HG03159 (cell line): ENCODE data around the gene COL5A1.

Source experiments
- ATAC-seq: cut with Tn5 transposase; IDR thresholded peaks from one replicate; pipeline ENCODE4 v1.9.1; 2021; ENCODE audit warnings: mild to moderate bottlenecking, moderate library complexity; ENCODE audit not compliant: unreplicated experiment

Gene COL5A1

DNA sequence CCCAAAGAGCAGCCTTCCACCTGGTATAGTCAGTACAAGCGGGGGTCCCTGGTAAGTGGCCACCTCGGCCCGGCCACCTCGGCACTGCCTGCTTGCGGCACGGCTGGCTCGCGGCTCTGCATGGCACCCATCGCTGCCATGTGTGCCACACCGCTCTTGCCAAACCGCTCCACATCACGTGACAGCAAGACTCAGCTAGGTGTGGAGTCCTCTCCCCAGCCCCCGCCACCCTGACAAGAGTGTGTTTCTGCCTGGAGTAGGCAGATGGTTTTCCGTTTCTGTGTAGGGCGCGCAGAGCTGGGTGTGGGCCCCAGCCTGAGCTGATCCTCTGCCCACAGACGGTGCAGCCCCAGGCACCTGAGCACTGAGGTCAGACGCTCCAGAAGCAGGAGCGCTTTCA, 188.5 kb downstream of the COL5A1 start:
- no peak for ATAC-seq

DNA sequence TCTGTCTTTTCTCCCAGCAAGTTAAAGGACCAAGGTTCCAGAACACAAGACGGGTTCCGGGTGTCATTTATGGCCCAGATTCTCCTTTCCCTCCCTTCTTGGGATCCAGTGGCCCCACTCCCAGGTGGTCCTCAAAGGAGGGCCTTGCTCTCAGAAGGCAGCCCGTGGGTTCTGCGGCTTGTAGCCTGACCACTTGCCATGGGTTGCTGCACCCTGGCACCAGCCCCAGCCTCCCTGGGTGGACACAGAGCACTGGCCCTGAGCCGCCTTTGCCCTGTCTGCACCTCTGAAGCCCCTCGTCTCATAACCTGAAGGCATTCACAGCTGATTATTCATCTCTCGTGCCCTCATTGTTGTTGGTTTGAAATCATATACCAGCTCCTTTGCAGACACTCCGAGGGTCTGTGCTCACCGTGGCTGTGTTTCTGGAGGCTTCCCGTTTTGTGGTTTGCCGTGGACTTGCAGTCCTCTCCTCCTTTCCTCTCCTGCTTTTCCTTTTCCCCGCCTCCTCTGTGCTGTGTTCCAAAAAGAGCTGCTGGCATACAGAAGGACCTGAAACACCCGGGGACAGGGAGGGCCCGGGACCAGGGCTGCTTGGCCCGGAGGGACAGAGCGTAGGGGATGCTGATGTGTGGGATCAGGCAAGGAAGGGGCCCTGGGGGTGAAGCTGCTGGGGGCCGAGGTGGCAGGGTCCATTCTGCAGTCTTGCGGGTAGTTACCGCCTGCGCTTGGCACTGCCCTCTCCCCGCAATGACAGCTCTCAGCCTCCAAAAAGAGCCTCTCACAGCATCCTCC, 189.5 kb downstream of the COL5A1 start:
- no peak for ATAC-seq

DNA sequence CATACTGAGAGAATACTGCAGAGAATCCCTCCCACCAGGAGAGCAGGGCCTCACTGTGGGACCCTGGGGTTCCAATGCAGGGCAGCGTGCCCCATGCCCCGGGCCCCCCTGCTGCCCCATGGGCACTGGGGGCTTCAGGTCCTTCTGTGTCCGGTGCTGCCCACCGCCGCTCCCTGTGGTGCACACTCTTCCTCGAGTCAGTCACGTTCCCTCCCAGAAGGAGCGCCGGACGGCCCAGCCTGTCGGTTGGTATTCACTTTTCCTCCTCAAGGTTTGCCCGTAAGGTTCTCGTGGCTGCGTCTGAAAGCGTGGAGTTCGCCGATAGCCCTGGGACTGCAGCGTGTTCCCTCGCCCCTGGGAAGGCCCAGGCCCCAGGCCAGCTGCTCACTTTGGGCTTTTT, 190.9 kb downstream of the COL5A1 start:
- ATAC-seq: no peak

DNA sequence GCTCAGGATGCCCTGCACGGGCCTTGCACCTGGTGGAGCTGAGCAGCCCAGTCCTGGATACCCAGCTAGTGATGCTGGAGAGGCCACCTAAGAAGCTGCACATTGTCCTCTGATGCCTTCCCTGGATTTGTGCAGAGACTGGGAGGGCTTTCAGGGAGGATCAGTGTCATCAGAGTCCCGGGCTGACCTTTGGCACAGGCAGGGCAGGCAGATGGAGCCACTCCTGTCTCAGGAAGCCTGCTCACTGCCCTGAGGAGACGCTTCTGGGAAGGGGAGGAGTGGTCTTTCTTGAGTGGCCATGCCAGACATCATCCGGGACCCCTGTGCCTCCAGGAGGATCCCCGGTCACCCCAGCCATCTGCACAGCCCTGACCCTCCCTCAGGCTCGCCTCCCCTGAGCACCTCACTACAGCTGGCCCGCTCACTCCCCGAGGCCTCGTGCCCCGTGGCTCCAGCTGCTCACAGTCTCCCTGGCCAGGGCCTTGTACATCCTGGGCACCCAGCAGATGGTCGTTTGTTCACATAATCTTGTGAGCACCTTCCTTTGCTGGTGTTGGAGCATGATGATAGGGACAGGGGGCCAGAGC, 191.8 kb downstream of the COL5A1 start:
- ATAC-seq: no peak

DNA sequence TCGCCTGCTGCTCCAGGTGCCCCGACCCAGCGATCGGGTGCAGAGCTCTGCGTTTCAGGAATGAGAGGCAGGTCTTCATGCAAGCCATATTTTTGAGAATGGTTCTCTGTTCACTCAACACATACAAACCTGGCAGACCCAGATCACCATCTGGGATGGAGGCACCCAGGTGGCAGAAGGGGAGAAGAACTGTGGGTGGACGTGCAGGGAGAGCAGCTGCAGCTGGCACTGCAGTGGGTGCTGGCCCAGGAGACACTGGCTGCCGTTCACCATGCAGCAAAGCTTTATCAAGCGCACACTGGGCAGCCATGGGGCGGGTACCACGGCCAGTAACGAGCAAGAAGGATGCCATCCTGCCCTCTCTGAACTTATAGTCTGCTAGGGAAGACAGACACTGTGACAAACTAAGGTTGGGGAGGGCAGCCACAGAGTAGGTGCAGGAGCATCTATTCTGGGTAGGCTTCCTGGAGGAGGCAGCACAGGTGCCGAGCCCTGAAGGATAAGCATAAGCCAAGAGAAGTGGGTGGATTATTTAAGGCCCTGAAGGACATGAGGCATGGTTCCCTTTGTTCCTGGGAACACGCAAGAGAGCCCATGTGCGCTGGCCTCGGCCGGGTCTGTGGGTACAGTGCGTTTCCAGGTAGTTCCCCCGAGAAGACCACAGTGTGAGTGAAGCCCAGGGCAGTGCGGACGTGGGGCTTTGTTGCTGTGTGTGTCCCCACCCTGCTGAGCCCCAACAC, 192.8 kb downstream of the COL5A1 start:
- no peak for ATAC-seq

DNA sequence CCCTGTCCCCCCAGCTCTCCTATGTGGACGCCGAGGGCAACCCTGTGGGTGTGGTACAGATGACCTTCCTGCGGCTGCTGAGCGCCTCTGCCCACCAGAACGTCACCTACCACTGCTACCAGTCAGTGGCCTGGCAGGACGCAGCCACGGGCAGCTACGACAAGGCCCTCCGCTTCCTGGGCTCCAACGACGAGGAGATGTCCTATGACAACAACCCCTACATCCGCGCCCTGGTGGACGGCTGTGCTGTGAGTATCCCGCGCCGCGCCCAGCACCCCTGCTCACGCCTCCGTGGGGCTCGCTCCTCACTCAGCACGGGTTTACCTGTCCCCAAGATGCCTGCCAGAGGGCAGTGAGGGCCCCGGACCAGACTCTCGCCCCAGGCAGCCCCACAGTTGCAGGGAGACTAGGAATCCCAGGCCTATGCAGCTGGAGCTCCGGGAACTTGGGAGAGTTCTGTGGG, 193.4 kb downstream of the COL5A1 start:
- no peak for ATAC-seq

DNA sequence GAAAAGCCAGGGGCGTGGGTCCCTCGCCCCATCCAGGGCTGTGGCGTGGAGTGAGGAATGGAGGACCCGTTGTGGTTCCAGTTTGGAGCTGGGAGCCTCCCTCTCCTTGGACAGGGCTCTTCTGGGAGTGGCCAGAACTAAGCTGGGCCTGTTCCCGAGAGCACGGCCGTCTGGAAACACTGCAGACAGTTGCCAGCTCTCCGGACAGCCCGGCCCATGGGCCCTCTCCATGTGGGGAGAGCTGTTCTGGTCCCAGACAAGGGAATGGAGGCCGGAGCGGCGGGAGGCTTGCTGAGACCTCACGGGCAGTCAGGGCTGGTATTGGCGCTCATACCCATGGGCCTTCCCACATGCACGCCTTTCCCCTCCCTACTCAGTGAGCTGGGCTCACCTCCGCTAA, 193.8 kb downstream of the COL5A1 start:
- no peak for ATAC-seq

DNA sequence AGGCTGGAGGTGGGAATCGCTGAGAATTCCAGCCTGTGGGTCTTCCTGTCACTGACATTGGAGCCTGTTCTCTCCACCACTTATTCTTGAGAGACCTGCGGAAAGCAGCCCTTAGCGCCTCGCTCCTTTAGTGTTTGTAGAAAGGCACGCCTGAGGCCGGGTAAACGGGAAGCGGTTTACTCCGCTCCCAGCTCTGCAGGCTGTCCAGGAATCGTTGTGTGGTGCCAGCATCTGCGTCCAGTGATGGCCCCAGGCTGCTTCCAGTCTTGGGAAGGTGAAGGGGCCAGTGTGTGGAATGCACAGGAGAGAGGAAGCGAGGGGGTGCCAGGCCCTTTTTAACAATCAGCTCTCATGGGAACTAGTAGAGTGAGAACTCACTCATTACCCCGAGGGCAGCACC, 194.4 kb downstream of the COL5A1 start:
- ATAC-seq: no peak

DNA sequence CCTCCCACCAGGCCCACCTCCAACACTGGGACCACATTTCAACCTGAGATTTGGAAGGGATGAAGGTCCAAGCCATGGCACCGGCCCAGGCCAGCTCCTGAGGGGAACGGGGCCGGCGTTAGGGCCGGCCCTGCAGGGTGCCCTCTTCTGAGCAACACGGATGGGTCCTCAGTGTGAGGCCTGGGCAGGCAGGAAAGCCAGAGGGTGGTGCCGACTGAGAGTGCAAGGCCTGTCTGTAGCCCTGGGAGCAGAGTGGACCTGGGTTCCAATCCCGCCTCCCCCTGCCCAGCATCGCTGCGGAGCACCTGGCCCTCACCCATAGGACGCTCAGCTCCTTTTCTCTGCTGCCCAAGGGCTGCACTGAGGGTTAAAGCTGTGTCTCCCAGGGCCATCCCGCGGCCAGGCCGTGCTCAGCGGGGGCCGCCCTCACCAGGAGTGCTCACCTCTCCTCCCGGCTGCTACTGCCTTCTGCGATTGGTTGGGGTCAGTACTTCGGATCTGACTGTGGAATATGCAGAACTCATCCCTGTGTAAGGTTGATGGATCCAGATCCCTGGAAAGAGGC, 194.9 kb downstream of the COL5A1 start:
- no peak for ATAC-seq

DNA sequence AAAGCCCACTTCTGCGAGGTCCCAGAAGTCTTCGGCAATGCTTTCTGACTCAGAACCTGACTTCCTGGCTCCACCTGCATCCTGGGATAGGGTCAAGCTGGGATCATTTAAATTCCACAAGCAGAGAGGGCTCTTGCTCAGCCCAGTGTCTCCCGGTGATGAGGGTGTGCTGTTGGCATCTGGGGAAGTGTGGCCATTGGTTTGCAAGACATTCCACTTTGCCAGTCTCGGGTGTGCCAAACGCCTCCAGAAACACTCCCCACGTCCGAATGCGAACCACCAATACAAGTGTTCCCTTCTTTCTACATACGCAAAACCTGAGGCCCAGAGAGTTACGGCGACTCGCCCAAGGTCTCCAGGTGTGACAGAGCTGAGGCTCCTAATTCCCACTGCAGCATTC, 195.9 kb downstream of the COL5A1 start:
- ATAC-seq: no peak

DNA sequence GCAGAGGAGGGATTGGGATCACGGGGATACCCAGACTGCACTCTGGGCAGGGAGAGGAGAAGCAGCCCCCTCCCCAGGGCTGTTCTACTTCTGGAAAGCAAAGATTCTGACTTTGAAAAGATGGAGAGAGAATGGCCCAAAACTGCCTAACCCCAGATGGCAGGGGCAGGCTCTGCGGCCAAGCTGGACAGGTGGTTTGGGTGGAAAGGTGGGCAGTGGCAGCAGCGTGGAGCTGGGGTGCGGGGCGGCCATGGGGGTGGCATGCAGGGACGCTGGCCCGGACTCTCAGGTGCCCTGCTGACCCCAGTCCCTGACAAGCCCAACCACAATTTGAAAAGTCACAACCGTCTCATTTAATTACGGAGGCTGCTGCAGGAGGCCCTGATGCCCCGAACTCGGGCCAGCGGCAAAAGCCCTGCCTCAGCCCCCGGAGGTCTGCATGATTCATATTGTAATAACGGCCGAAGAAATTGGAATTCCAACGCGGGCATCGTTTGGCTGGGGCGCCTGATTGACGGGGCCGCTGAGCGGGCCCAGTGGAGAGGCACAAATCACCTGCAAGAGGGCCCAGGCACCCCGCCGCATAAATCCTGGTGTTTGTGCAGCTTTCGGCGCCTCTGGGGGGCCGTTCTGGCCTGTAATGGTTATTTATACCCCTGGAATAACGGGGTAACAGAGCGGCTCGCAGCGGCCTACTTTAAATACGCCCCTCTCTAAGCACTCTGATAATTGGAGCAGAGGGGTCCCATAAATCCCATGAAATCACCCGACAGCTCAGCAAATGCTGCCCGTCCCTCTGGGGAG, 197.2 kb downstream of the COL5A1 start:
- ATAC-seq: no peak

DNA sequence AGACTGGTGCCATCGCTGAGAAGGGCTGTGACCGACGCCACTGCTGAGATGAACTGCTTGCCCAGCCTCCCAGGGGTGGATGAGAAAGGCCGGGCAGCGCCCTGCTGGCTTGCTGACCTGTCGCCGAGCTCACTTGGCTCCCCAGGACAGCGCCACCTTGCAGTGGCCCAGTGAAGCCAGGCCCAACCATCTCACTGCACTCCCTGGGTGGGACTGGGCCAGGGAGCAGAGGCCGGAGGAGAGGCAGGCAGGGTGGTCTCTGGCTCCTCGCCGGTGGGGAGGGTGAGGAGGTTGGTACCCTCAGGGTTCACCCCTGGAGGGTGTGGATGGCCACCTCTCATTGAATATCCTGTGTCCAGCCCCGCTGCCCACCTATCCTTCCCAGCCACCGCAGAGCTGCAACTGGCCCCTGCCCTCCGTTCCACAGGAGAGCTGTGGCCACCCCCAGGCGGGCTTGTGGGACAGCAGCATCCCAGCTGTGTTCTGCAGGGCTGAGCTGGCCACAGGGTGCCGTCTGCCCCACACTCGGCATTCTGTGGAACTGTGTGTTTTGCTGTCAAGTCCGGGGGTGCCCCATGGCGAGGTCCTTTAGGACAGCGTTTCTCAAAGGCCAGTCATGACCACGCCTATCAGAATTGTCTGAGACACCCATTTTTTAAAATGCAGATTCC, 198.0 kb downstream of the COL5A1 start:
- ATAC-seq: no peak

DNA sequence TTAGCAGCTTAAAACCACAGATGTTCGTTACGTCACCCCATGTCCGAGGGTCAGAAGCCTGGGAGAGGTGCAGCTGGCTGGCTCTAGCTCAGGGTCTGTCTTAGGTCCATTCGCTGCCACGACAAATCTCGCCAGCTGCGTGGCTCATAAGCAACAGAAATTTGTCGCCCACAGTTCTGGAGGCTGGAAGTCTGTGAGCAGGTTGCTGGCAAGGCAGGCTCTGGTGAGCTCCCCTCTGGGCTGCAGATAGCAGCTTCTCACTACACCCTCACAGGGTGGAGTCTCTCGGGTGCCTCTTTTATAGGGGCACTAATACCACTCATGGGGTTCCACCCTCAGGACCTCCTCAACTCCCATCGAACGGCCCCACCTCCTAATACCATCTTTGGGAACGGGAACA, 198.9 kb downstream of the COL5A1 start:
- no peak for ATAC-seq

DNA sequence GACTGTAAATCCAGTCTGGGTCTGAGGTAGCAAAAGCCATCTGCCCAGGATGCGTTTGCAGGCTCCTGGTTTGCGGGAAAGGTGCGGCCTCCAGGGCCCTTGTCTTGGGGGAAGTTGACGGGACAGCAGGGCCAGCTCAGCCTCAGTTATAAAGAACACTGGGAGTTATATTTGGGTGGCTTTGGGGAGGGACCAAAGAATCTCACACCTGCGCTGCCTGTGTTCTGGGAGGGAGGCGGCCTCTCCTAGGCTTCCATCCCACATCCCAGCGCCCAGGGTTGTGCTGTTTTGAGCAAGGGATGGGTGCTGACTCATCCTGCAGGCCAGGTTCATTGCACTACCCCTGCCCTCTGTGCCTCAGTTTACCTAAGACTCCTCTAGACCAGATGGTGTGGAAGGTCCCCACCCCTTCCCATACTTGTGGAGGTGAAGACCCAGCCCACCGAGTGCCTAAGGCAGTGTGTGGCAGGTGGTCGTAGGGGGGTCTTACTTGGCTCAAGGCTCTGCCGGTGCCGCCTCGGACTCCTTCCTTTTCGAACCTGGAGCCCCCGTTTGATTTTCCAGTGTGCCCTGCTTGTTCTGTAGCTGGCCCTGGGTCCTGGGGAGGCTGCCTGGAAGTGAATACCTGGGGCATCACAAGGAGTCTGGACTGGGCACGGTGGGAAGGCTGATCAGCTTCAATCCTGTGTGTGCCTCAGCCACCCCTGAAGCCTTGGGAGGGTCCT, 199.7 kb downstream of the COL5A1 start:
- no peak for ATAC-seq

DNA sequence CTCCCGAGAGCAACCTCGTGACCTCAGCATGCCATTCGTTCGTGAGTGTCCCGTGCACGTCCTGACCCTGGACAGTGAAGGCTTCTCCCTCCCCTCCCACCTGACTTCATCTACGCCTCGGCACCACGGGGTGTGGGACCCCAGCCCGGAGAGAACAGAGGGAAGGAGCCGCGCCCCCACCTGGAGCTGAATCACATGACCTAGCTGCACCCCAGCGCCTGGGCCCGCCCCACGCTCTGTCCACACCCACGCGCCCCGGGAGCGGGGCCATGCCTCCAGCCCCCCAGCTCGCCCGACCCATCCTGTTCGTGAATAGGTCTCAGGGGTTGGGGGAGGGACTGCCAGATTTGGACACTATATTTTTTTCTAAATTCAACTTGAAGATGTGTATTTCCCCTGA, 200.7 kb downstream of the COL5A1 start:
- no peak for ATAC-seq

DNA sequence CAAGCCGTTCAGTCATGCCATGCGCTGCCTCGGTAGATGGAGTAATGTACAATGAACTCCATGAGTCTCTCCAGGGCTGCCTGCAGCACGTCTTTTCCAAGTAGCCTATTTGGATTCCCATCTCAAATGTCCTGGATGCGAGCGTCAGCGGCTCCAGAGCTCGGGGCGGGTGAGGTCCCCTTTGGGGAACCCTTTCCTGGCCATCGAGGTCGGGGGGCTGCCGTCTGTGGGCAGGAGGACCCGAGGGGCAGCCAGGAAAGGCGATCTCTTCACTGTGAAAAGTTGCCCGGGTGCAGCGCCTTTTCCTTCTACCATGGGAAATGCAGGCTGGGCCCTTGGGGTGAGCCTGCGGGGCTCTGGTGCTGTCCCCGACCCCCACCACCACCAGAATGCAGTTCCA, 202.1 kb downstream of the COL5A1 start:
- no peak for ATAC-seq

DNA sequence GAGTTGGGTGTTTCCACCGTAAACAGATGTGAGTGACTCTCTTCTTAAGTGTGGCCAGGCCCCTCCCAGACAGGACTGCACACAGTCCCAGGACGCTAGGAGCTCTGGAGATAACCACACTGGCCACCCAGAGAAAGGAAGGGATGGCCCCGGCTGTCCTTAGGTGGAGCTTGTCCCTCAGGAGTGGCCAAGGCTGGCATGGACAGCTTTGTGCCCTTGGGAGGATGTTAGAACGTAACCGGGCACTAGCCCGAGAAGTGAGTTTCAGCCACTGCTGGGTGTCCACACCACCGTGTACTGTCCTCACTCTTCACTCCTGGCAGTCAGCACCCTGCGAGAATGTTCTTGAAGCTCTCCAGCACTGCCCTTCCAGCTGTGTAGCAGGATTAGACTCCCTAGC, 203.2 kb downstream of the COL5A1 start:
- no peak for ATAC-seq

DNA sequence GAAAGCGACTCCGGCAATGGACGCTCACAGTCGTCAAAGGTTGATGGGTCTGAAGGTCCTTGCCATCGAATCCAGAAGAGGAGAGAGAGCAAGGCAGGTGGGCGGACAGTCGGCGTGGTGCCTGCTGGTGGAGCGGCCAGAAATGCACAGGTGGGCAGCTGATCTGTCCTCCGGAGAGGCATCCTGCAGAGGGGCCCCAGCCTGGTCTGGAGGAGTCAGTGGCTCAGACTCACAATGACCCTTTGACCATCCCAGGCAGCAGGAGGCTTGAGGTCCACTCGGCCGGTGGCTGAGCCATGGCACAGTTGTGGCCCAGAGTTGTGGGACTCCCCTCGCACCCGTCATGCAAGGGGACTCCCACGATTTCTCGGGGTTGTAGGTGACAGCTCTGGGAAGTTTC, 204.6 kb downstream of the COL5A1 start:
- no peak for ATAC-seq

DNA sequence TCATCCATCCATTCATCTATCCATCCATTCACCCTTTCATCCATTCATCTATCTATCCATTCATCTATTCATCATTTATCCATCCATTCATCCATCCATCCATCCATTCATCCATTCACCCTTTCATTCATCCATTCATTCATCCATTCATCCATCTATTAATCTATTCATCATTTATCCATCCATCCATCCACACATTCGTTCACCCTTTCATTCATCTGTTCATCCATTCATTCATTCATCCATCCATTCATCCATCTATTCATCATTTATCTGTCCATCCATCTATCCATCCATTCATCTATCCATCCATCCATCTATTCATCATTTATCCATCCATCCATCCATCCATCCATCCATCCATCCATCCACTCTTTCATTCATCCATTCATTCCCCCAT, 205.1 kb downstream of the COL5A1 start:
- ATAC-seq: no peak

DNA sequence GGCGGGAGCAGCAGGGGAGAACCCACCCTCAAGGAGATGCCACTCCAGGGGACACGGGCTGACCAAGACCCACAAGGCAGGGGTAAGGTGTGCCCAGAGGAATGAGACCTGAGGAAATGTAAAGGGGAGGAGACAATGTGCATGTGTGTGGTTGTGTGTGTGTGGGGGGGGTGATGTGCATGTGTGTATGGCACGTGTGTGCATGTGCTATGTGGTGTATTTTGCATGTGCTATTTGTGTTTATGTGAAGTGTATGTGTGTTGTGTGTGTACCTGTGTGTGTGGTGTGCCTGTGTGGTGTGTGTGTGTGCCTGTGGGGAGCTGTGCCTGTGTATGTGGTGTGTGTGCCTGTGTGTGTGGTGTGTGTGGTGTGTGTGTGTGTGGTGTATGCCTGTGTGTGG, 205.5 kb downstream of the COL5A1 start:
- ATAC-seq: no peak
